Kidney epithelial cell (primary cell): ENCODE measurements around the gene ELMO1. TPM values are rescaled to one million over a fixed set of nuclear protein-coding genes. Genes with fewer than 3 reads are reported as not detected.

Source experiments
- DNase-seq: peaks from one replicate; pipeline ENCODE4 v3.0.0-alpha.2; 2010; ENCODE audit warnings: low read depth
- H3K27me3 ChIP-seq: 2 replicates; pipeline ENCODE4 v1.6.0; 2011; ENCODE audit warnings: low read length; ENCODE audit not compliant: control insufficient read depth, insufficient read depth
- H3K36me3 ChIP-seq: 2 replicates; pipeline ENCODE4 v1.5.1; 2011; ENCODE audit warnings: low read length; ENCODE audit not compliant: control insufficient read depth, insufficient read depth
- H3K4me3 ChIP-seq: 2 replicates; pipeline ENCODE4 v1.5.1; 2011; ENCODE audit warnings: low read depth, mild to moderate bottlenecking, control low read depth, low read length
- total RNA-seq: library from RNA; depleted of rRNA; stranded (reverse); fragments of >200 nt; gene quantifications from 2 replicates; pipeline ENCODE4 v1.2.3, GENCODE V29; 2015
- TF ChIP-seq, protein P1 (sequence below): IDR thresholded peaks from 2 replicates; pipeline ENCODE4 v1.5.1; 2011; ENCODE audit warnings: mild to moderate bottlenecking, moderate library complexity, low read length, control low read depth, inconsistent platforms; ENCODE audit not compliant: insufficient read depth, poor library complexity, severe bottlenecking

Gene ELMO1
- total RNA-seq, 1 donor from 2014 or later = 11.4 TPM

DNA sequence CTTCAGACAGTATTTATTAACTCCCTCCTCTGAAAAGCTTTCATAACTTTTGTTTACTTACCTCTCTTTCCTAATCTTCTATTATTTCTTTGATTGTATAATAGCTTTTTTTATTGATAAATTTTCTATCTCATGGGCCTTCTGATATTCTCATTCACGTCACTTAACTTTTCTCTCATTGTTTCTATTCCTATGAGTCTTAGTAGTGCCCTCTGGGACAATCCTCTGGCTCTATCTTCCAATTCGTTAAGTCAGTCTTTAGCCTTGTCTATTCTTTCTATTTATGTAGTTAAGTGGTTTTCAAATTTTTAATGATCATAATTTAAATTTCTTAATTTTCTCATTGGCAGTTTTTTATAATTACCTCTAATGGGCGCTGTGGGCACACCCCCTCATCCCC, 6.4 kb upstream of the ELMO1 start:
- TF ChIP-seq, protein P1, sequence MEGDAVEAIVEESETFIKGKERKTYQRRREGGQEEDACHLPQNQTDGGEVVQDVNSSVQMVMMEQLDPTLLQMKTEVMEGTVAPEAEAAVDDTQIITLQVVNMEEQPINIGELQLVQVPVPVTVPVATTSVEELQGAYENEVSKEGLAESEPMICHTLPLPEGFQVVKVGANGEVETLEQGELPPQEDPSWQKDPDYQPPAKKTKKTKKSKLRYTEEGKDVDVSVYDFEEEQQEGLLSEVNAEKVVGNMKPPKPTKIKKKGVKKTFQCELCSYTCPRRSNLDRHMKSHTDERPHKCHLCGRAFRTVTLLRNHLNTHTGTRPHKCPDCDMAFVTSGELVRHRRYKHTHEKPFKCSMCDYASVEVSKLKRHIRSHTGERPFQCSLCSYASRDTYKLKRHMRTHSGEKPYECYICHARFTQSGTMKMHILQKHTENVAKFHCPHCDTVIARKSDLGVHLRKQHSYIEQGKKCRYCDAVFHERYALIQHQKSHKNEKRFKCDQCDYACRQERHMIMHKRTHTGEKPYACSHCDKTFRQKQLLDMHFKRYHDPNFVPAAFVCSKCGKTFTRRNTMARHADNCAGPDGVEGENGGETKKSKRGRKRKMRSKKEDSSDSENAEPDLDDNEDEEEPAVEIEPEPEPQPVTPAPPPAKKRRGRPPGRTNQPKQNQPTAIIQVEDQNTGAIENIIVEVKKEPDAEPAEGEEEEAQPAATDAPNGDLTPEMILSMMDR = no peak

DNA sequence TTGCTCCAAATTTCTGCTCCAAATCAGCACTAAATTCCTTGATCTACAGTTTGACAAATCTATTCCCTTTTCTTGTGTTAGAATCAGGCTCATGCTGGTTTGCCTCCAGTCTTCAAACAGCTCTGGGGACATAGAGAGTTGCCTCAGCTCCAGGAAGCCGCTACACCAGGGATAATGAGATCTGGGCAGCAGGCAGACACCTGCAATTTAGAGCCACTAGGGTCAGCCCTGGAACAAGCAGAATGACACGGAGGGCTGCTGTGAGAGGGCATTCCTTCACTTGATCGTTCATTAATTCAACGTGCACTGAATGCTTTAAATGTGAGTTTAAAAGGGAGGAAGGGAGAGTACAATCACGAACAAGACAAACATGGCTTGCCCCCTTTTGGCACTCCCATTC, 3.7 kb upstream of the ELMO1 start:
- TF ChIP-seq, protein P1 = no peak
- no peaks in the 10 kb centered on the region for H3K36me3 ChIP-seq
- H3K4me3 ChIP-seq = no peak overlapping the region
- peaks cover 17% of the 10 kb centered on the region for H3K27me3 ChIP-seq
- no peak for DNase-seq

More for the DNA sequence above, 6.4 kb upstream of the ELMO1 start:
- Histone ChIP-seq H3K4me3 (no peak overlapping the region), H3K36me3 (no peaks in the 10 kb centered on the region), H3K27me3 (no peaks in the 10 kb centered on the region)
- DNase-seq = no peak

DNA sequence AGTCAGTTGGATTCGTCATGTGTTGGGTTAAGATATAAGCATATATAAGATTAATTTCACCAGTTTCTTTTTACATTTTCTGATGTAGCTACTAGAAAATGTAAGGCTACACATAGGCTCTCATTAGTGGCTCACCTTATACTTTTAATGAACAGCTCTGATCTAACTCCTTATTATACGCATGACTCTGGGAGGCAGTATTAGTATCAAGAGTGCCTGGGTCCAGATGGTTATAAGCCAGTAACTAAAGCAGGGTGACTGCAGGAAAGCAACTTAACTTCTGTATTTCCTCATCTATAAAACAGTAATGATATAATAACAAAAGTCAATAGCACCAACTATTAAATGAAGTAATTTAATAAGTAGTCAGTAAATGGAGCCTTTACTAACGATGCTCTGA, 1.4 kb upstream of the ELMO1 start:
- Histone ChIP-seq H3K27me3 (peaks cover 23% of the 10 kb centered on the region), H3K4me3 (no peak overlapping the region), H3K36me3 (no peaks in the 10 kb centered on the region)
- no peak for DNase-seq
- TF ChIP-seq, protein P1 = no peak

DNA sequence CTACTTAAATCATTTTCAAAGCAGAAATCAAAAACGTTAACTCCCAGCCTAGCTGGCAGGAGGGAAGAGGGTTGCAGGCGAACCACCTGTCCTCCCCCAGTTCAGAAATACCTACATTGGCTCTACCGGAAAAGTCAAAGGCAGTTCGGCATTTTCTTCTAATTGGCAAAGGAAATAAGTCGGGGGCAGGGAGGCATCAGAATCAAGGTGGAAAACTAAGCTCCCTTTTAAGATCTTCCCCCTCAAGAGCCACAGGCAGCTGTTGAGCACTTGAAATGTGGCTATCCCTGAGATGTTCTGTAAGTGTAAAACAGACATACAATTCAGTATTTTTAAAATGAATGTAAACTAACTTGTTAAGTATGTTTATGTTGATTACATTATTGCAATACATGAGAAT, 957 bp upstream of the ELMO1 start:
- no peaks in the 10 kb centered on the region for H3K36me3 ChIP-seq
- TF ChIP-seq, protein P1 = no peak
- H3K27me3 ChIP-seq = peaks cover 23% of the 10 kb centered on the region
- no peak overlapping the region for H3K4me3 ChIP-seq
- DNase-seq = no peak

DNA sequence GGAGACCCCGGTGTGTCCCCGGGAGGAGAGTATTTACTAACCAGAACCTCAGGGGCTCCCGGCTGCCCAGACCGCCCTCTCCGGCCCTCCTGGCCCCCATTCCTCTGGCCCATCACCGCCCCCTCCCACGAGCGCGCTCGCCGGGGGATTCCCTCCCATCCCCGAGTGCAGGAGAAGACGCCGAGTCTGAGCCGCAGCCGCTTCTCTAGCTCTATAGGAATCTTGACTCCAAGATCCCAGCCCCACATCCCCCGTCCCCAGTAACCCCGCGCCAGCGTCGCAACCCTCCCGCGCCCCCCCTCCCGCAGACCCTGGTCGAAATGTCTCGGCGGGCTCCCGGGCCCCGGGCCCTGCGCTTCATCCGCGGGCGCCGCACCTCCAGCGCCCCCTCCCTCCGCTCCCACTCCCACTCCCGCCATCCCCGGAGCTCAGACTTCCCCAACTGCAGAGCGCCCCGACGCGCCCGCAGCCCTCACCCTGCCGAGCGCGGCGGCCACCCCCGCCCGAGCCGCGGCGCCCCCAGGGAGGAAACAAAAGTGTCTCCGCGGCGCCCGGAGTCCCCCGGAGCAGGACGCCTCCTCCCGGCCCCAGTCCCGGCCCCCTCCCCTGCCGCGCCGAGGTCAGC, 541 bp downstream of the ELMO1 start:
- no peak for DNase-seq
- H3K4me3 ChIP-seq = peak overlapping the region; percentile 54
- TF ChIP-seq, protein P1 = no peak
- peaks cover 23% of the 10 kb centered on the region for H3K27me3 ChIP-seq
- no peaks in the 10 kb centered on the region for H3K36me3 ChIP-seq

DNA sequence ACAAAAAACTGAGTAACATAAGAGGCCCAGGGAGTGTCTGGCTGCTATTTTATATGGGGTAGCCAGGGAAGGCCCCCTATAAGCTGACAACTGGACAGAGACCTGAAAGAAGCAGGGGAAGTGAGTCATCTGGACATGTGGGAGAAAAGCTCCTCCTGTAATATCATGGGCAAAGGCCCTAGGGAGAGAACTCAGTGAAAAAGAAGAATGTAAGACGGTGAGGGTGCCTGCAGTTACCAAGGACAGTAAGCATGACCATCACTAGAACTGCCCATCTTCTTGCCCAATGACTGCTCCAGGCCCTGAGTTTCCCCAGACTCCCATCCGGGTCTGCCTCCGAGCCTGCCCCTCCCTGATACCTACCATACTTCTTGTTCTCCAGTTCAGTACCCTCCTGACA, 2.3 kb downstream of the ELMO1 start:
- Histone ChIP-seq H3K27me3 (peaks cover 23% of the 10 kb centered on the region), H3K36me3 (no peaks in the 10 kb centered on the region), H3K4me3 (no peak overlapping the region)
- TF ChIP-seq, protein P1 = no peak
- DNase-seq = no peak
